Large intestine (tissue), 3 donors: ENCODE measurements around the gene GRAMD4. TPM values are rescaled to one million over a fixed set of nuclear protein-coding genes. Genes with fewer than 3 reads are reported as not detected.
A peak's percentile ranks its signal among the peaks of the same experiment; 100 is the strongest.

Source experiments
- DNase-seq, 2 donors: peaks; one replicate each; pipeline versions ENCODE4 v3.0.0 to v3.0.0-alpha.2; 2013
- H3K27ac ChIP-seq: one replicate; pipeline ENCODE4 v1.5.1; 2013; ENCODE audit warnings: low read length
- H3K27me3 ChIP-seq: 2 replicates; pipeline ENCODE4 v1.6.1; 2013; ENCODE audit warnings: low read length; ENCODE audit not compliant: control insufficient read depth, insufficient read depth
- H3K36me3 ChIP-seq: 2 replicates; pipeline ENCODE4 v1.6.1; 2013; ENCODE audit warnings: low read length; ENCODE audit not compliant: control insufficient read depth, insufficient read depth
- H3K4me1 ChIP-seq: one replicate; pipeline ENCODE4 v1.6.1; 2013; ENCODE audit warnings: low read length; ENCODE audit not compliant: control insufficient read depth, insufficient read depth
- H3K4me3 ChIP-seq: one replicate; pipeline ENCODE4 v1.5.1; 2013; ENCODE audit warnings: low read length
- H3K9me3 ChIP-seq: one replicate; pipeline ENCODE4 v1.6.1; 2013; ENCODE audit warnings: mild to moderate bottlenecking, low read depth, low read length, moderate library complexity; ENCODE audit not compliant: control insufficient read depth
- WGBS: methylation state at CpG from one replicate; pipeline ENCODE4 v1.1.5; 2013; ENCODE audit warnings: low lambda C conversion rate; ENCODE audit not compliant: insufficient coverage; 5-methylcytosine and 5-hydroxymethylcytosine counted together
- polyA plus RNA-seq: library from polyadenylated mRNA; unstranded; fragments of 120-200 nt; gene quantifications from one replicate; pipeline ENCODE4 v1.2.1, GENCODE V29; 2013

Gene GRAMD4
- polyA plus RNA-seq, 1 donor, result 40.5 TPM

- DNase-seq, result no peak
- H3K4me3 ChIP-seq, result no peak overlapping the region
- no peaks in the 10 kb centered on the region for H3K27me3 ChIP-seq
- H3K4me1 ChIP-seq, result no peaks in the 10 kb centered on the region
- no CpG with 5 or more reads among the region's 17 CpGs for WGBS
- H3K27ac ChIP-seq, result no peak overlapping the region
- peaks cover 85% of the 10 kb centered on the region for H3K36me3 ChIP-seq
- H3K9me3 ChIP-seq, result no peaks in the 10 kb centered on the region
Observed at GRCh38 chr22:46693634-46694415, 73.6 kb downstream of the GRAMD4 start.

- 100% methylated on average over 3 of the region's 15 CpGs for WGBS
- DNase-seq, result no peak
- Histone ChIP-seq H3K27ac (no peak overlapping the region), H3K27me3 (no peaks in the 10 kb centered on the region), H3K36me3 (peaks cover 87% of the 10 kb centered on the region), H3K4me1 (no peaks in the 10 kb centered on the region), H3K9me3 (no peaks in the 10 kb centered on the region), H3K4me3 (no peak overlapping the region)
Observed at GRCh38 chr22:46694416-46695170, 74.4 kb downstream of the GRAMD4 start.

- H3K36me3 ChIP-seq, result peaks cover 85% of the 10 kb centered on the region
- H3K27ac ChIP-seq, result no peak overlapping the region
- no peaks in the 10 kb centered on the region for H3K9me3 ChIP-seq
- no peaks in the 10 kb centered on the region for H3K27me3 ChIP-seq
- no CpG with 5 or more reads among the region's 25 CpGs for WGBS
- no peaks in the 10 kb centered on the region for H3K4me1 ChIP-seq
- DNase-seq, result peak in 1 of 2 donors; percentile 39
- H3K4me3 ChIP-seq, result no peak overlapping the region
Observed at GRCh38 chr22:46695346-46696228, 75.4 kb downstream of the GRAMD4 start.

- Histone ChIP-seq H3K27me3 (no peaks in the 10 kb centered on the region), H3K36me3 (peaks cover 88% of the 10 kb centered on the region), H3K4me1 (no peaks in the 10 kb centered on the region), H3K9me3 (no peaks in the 10 kb centered on the region), H3K27ac (no peak overlapping the region), H3K4me3 (no peak overlapping the region)
- WGBS, result no CpG with 5 or more reads among the region's 11 CpGs
- DNase-seq, result no peak
Observed at GRCh38 chr22:46696229-46696518, 76.0 kb downstream of the GRAMD4 start.

- Histone ChIP-seq H3K27me3 (no peaks in the 10 kb centered on the region), H3K4me3 (no peak overlapping the region), H3K27ac (no peak overlapping the region), H3K4me1 (no peaks in the 10 kb centered on the region), H3K36me3 (peaks cover 88% of the 10 kb centered on the region), H3K9me3 (no peaks in the 10 kb centered on the region)
- WGBS, result 100% methylated on average over 1 of the region's 10 CpGs
- DNase-seq, result no peak
Observed at GRCh38 chr22:46696614-46697013, 76.4 kb downstream of the GRAMD4 start.

- H3K4me3 ChIP-seq, result no peak overlapping the region
- H3K27me3 ChIP-seq, result no peaks in the 10 kb centered on the region
- no peaks in the 10 kb centered on the region for H3K4me1 ChIP-seq
- no peak for DNase-seq
- H3K9me3 ChIP-seq, result no peaks in the 10 kb centered on the region
- peaks cover 92% of the 10 kb centered on the region for H3K36me3 ChIP-seq
- WGBS, result no CpG with 5 or more reads among the region's 24 CpGs
- H3K27ac ChIP-seq, result no peak overlapping the region
Observed at GRCh38 chr22:46697811-46698515, 77.8 kb downstream of the GRAMD4 start.

- no peak for DNase-seq
- WGBS, result no CpG with 5 or more reads among the region's 17 CpGs
- Histone ChIP-seq H3K4me1 (no peaks in the 10 kb centered on the region), H3K27me3 (no peaks in the 10 kb centered on the region), H3K36me3 (peaks cover 91% of the 10 kb centered on the region), H3K27ac (no peak overlapping the region), H3K9me3 (no peaks in the 10 kb centered on the region), H3K4me3 (no peak overlapping the region)
Observed at GRCh38 chr22:46699091-46699490, 78.9 kb downstream of the GRAMD4 start.

- no peak overlapping the region for H3K4me3 ChIP-seq
- H3K4me1 ChIP-seq, result no peaks in the 10 kb centered on the region
- no peaks in the 10 kb centered on the region for H3K27me3 ChIP-seq
- no peak for DNase-seq
- WGBS, result no CpG with 5 or more reads among the region's 33 CpGs
- H3K9me3 ChIP-seq, result no peaks in the 10 kb centered on the region
- peaks cover 85% of the 10 kb centered on the region for H3K36me3 ChIP-seq
- no peak overlapping the region for H3K27ac ChIP-seq
Observed at GRCh38 chr22:46701262-46701661, 81.1 kb downstream of the GRAMD4 start.

- no CpG with 5 or more reads among the region's 26 CpGs for WGBS
- H3K9me3 ChIP-seq, result no peaks in the 10 kb centered on the region
- H3K4me1 ChIP-seq, result no peaks in the 10 kb centered on the region
- no peak for DNase-seq
- peaks cover 86% of the 10 kb centered on the region for H3K36me3 ChIP-seq
- no peak overlapping the region for H3K27ac ChIP-seq
- no peaks in the 10 kb centered on the region for H3K27me3 ChIP-seq
- no peak overlapping the region for H3K4me3 ChIP-seq
Observed at GRCh38 chr22:46703171-46703995, 83.2 kb downstream of the GRAMD4 start.
